HepG2 (cell line): ENCODE measurements around the gene CDH13. TPM values are rescaled to one million over a fixed set of nuclear protein-coding genes. Genes with fewer than 3 reads are reported as not detected.

Experiments used
- ATAC-seq: fragments of 200-7000 bp; cut with Tn5 transposase; 3 replicates; pipeline ENCODE4 v1.9.1; 2020; ENCODE audit warnings: mild to moderate bottlenecking, moderate library complexity
- BruUV-seq: library from RNA; stranded (reverse); fragments of 400-500 nt; replicated peaks from 2 replicates; lab custom pipeline; 2021; lab: Mats Ljungman, UMichigan
- CTCF ChIA-PET: fragments of 300-600 bp; formaldehyde crosslinking; extraction: SDS; loops from one replicate; lab custom pipeline; 2021; ENCODE audit warnings: low total read pairs, inconsistent platforms, low intra/inter-chr PET ratio; lab: Yijun Ruan, JAX
- POLR2A ChIA-PET: fragments of 350-600 bp; sonication (Branson Sonifier 250); formaldehyde crosslinking; loops from one replicate; lab custom pipeline; 2020; ENCODE audit warnings: antibody characterized with exemption, inconsistent platforms; lab: Yijun Ruan, JAX
- DNase-seq: peaks from one replicate; pipeline ENCODE4 v3.0.0-alpha.2; 2015; ENCODE audit warnings: low spot score
- FAIRE-seq: peaks from 3 replicates; lab custom pipeline; 2011; peaks lifted over from hg19 to GRCh38; lab: Jason Lieb, UNC
- H2AFZ ChIP-seq: one replicate; pipeline ENCODE4 v1.6.1; 2011; ENCODE audit warnings: low read length, inconsistent platforms
- H3K27ac ChIP-seq: fragments of 300-600 bp; 3 replicates; pipeline ENCODE4 v1.8.0; 2011; ENCODE audit warnings: mixed run types, mild to moderate bottlenecking, mixed read lengths, low read length, inconsistent platforms; ENCODE audit not compliant: insufficient read depth; ENCODE audit errors: extremely low read length
- H3K27me3 ChIP-seq, 2 experiments: fragments of 200-600 bp in 1 of 2; 2 replicates in 1 of 2; 3 replicates in 1 of 2; pipeline versions ENCODE4 v1.6.0 to v1.8.0; 2011; ENCODE audit warnings: low read length in 2 of 2, mild to moderate bottlenecking in 2 of 2, moderate library complexity in 2 of 2, inconsistent platforms in 1 of 2; ENCODE audit not compliant: insufficient read depth in 2 of 2, control insufficient read depth in 1 of 2
- H3K36me3 ChIP-seq, 2 experiments: fragments of 200-600 bp in 1 of 2; replicated peaks in 1 of 2; 2 replicates in 1 of 2; 3 replicates in 1 of 2; pipeline versions ENCODE4 v1.5.1 to v1.8.0; 2011; ENCODE audit warnings: low read length in 2 of 2, inconsistent platforms in 1 of 2; ENCODE audit not compliant: insufficient read depth in 2 of 2, control insufficient read depth in 1 of 2
- H3K4me1 ChIP-seq: 2 replicates; pipeline ENCODE4 v1.5.1; 2012; ENCODE audit warnings: low read length, inconsistent platforms; ENCODE audit not compliant: insufficient read depth
- H3K4me2 ChIP-seq: 2 replicates; pipeline ENCODE4 v1.6.0; 2011; ENCODE audit warnings: low read depth, low read length, inconsistent platforms
- H3K4me3 ChIP-seq, 3 experiments: fragments of 200-600 bp in 1 of 3; sonication (generic), shearing (Covaris generic) in 1 of 3; replicated peaks in 1 of 3; 2 replicates each; pipeline ENCODE4 v1.5.1; 2011 to 2016; ENCODE audit warnings: low read length in 3 of 3, inconsistent platforms in 2 of 3, low read depth in 2 of 3, mild to moderate bottlenecking in 2 of 3, control low read depth in 1 of 3, mixed read lengths in 1 of 3; ENCODE audit not compliant: insufficient read depth in 1 of 3
- H3K79me2 ChIP-seq: one replicate; pipeline ENCODE4 v1.6.1; 2011; ENCODE audit warnings: low read length, inconsistent platforms; ENCODE audit not compliant: insufficient read depth
- H3K9ac ChIP-seq: 2 replicates; pipeline ENCODE4 v1.6.0; 2011; ENCODE audit warnings: mild to moderate bottlenecking, low read depth, low read length, inconsistent platforms; ENCODE audit not compliant: insufficient read depth
- H3K9me3 ChIP-seq: 2 replicates; pipeline ENCODE4 v1.5.1; 2012; ENCODE audit warnings: mild to moderate bottlenecking, low read length
- H4K20me1 ChIP-seq: 2 replicates; pipeline ENCODE4 v1.6.0; 2011; ENCODE audit warnings: inconsistent platforms, mild to moderate bottlenecking, low read length, moderate library complexity; ENCODE audit not compliant: insufficient read depth
- ARNTL ChIP-seq: sonication (generic); formaldehyde crosslinking; IDR thresholded peaks from 2 replicates; pipeline ENCODE4 v1.4.0; 2020; ENCODE audit warnings: mild to moderate bottlenecking, missing genetic modification reagents
- CREM ChIP-seq, 2 experiments: sonication (generic) in 1 of 2; formaldehyde crosslinking in 1 of 2; IDR thresholded peaks; 2 replicates each; pipeline versions ENCODE4 v1.4.0 to v1.6.1; 2016 to 2020; ENCODE audit warnings: antibody characterized with exemption in 1 of 2, mild to moderate bottlenecking in 1 of 2, missing genetic modification reagents in 1 of 2
- FOSL2 ChIP-seq: sonication (generic); formaldehyde crosslinking; IDR thresholded peaks from 2 replicates; pipeline ENCODE4 v1.4.0; 2020; ENCODE audit warnings: missing genetic modification reagents
- MED13 ChIP-seq: sonication (generic); formaldehyde crosslinking; IDR thresholded peaks from 2 replicates; pipeline ENCODE4 v1.5.0; 2020; ENCODE audit warnings: missing genetic modification reagents
- MXI1 ChIP-seq: IDR thresholded peaks from 3 replicates; pipeline ENCODE4 v1.6.1; 2012; ENCODE audit warnings: low read depth, low read length, inconsistent platforms, borderline replicate concordance
- SOX5 ChIP-seq: IDR thresholded peaks from 2 replicates; pipeline ENCODE4 v1.6.1; 2016; ENCODE audit warnings: borderline replicate concordance
- TSC22D2 ChIP-seq: sonication (generic); formaldehyde crosslinking; IDR thresholded peaks from 2 replicates; pipeline ENCODE4 v1.5.1; 2020; ENCODE audit warnings: missing genetic modification reagents, mild to moderate bottlenecking, borderline replicate concordance
- ZNF260 ChIP-seq: sonication (generic); formaldehyde crosslinking; IDR thresholded peaks from 2 replicates; pipeline ENCODE4 v1.4.0; 2020; ENCODE audit warnings: missing genetic modification reagents, low read depth, mild to moderate bottlenecking, borderline replicate concordance
- ZNF496 ChIP-seq: sonication (generic); formaldehyde crosslinking; IDR thresholded peaks from 2 replicates; pipeline ENCODE4 v1.8.1; 2023; ENCODE audit warnings: mild to moderate bottlenecking, moderate library complexity, missing genetic modification reagents; ENCODE audit not compliant: insufficient replicate concordance
- ZNF563 ChIP-seq: sonication (generic); formaldehyde crosslinking; IDR thresholded peaks from 2 replicates; pipeline ENCODE4 v1.8.0; 2022; ENCODE audit warnings: mild to moderate bottlenecking, moderate library complexity, missing genetic modification reagents
- ZNF720 ChIP-seq: sonication (generic); formaldehyde crosslinking; IDR thresholded peaks from 2 replicates; pipeline ENCODE4 v1.4.0; 2020; ENCODE audit warnings: missing genetic modification reagents
- WGBS: methylation state at CpG from one replicate; pipeline ENCODE4 v1.1.6; 2017; ENCODE audit warnings: low lambda C conversion rate; 5-methylcytosine and 5-hydroxymethylcytosine counted together
- in situ Hi-C: cut with HindIII; loops from 2 replicates; pipeline ENCODE4 v1.10.0; 2017; ENCODE audit warnings: low pct_unique_long_range_greater_than_20kb; ENCODE audit not compliant: extremely low pct_ligation_motif_present
- intact Hi-C: fragments of 100-400 bp; cut with micrococcal nuclease; formaldehyde crosslinking; loops from one replicate; pipeline ENCODE4 v1.10.0; 2022; ENCODE audit not compliant: unreplicated experiment
- polyA plus RNA-seq, 8 experiments: library from polyadenylated mRNA; depleted of rRNA in 3 of 8; stranded (reverse) in 7 of 8; unstranded in 1 of 8; fragments of >200 nt; fragmentation: Illumina TruSeq in 4 of 8; extraction: Trizol in 4 of 8; gene quantifications; 2 replicates each; pipeline versions ENCODE4 v1.2.1 to v1.2.3, GENCODE V29; 2011 to 2016; ENCODE audit warnings: low read depth in 4 of 8, missing spikeins in 1 of 8, mixed read lengths in 1 of 8; ENCODE audit not compliant: insufficient read depth in 1 of 8
- total RNA-seq, 5 experiments: library from RNA; depleted of rRNA; stranded (reverse); fragments of >200 nt; fragmentation: Illumina TruSeq; extraction: Trizol; gene quantifications; 2 replicates each; pipeline ENCODE4 v1.2.3, GENCODE V29; 2016; ENCODE audit warnings: low read depth in 1 of 5
- TF ChIP-seq, protein P1 (sequence below): sonication (generic); formaldehyde crosslinking; IDR thresholded peaks from 2 replicates; pipeline ENCODE4 v1.4.0; 2020; ENCODE audit warnings: missing genetic modification reagents
- TF ChIP-seq, protein P2 (sequence below): sonication (generic); formaldehyde crosslinking; IDR thresholded peaks from 2 replicates; pipeline ENCODE4 v1.4.0; 2020; ENCODE audit warnings: mild to moderate bottlenecking, low read depth, missing genetic modification reagents
- TF ChIP-seq, protein P3 (sequence below): sonication (generic); formaldehyde crosslinking; IDR thresholded peaks from 2 replicates; pipeline ENCODE4 v1.8.0; 2022; ENCODE audit warnings: missing genetic modification reagents, mild to moderate bottlenecking, borderline replicate concordance

CDH13 gene
- total and polyA plus RNA-seq, 2 of the 13 experiments (the other 11 are each of a cell fraction or from before 2014, with no cell fraction given) = not detected

DNA sequence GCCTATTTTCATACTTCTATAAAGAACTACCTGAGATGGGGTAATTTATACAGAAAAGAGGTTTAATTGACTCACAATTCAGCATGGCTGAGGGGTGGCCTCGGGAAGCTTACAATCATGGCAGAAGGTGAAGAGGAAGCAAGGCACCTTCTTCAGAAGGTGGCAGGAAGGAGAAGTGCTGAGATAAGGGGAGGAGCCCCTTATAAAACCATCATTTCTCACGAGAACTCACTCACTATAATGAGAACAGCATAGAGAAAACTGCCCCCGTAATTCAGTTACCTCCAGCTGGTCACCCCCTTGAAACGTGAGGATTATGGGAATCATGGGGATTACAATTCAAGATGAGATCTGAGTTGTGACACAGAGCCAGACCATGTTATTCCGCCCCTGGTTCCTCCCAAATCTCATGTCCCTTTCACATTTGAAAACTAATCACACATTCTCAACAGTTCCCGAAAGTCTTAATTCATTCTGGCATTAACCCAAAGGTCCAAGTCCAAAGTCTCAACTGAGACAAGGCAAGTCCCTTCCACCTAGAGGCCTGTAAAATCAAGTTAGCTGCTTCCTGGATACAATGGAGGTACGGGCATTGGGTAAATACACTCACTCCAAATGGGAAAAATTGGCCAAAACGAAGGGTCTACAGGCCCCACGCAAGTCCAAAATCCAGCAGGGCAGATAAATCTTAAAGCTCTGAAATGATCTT lies 237.7 kb downstream of the CDH13 start:
- Histone ChIP-seq H3K4me3 (no peak overlapping the region), H3K4me1 (no peaks in the 10 kb centered on the region), H3K36me3 (no peaks in the 10 kb centered on the region), H3K79me2 (no peaks in the 10 kb centered on the region), H3K9ac (no peak overlapping the region), H3K9me3 (peaks cover 91% of the 10 kb centered on the region), H3K27me3 (no peaks in the 10 kb centered on the region), H3K4me2 (no peak overlapping the region), H3K27ac (no peak overlapping the region), H4K20me1 (no peaks in the 10 kb centered on the region), H2AFZ (no peak overlapping the region)
- WGBS = 15% methylated on average over 8 of the region's 9 CpGs
- ATAC-seq (no peak), DNase-seq (no peak), FAIRE-seq (no peak)
- no TSS peak for BruUV-seq
- in situ Hi-C loops = no loop called here
- CTCF ChIA-PET = no interaction called here
- POLR2A ChIA-PET = no interaction called here
- TF ChIP-seq, protein P1, sequence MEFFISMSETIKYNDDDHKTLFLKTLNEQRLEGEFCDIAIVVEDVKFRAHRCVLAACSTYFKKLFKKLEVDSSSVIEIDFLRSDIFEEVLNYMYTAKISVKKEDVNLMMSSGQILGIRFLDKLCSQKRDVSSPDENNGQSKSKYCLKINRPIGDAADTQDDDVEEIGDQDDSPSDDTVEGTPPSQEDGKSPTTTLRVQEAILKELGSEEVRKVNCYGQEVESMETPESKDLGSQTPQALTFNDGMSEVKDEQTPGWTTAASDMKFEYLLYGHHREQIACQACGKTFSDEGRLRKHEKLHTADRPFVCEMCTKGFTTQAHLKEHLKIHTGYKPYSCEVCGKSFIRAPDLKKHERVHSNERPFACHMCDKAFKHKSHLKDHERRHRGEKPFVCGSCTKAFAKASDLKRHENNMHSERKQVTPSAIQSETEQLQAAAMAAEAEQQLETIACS (CRISPR knock-in tag) = no peak
- no peak for TF ChIP-seq FOSL2 (CRISPR knock-in tag)
- no peak for TF ChIP-seq TSC22D2 (CRISPR knock-in tag)
- no peak for TF ChIP-seq SOX5 (CRISPR knock-in tag)
- no peak for TF ChIP-seq MED13 (CRISPR knock-in tag)
- TF ChIP-seq ZNF260 (CRISPR knock-in tag) = no peak
- intact Hi-C loops = no loop called here

DNA sequence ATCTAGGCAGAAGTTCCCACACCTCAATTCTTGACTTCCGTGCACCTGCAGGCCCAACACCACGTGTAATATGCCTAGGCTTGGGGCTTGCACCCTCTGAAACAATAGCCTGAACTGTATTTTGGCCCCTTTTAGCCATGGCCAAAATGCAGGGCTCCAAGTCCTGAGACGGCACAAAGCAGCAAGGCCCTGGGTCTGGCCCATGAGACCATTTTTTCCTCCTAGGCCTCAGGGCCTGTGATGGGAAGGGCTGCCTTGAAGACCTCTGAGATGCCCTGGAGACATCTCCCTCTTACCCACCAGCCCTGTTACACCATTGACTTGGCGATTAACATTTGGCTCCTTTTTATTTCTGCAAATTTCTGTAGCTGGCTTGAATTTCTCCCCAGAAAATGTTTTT lies 238.6 kb downstream of the CDH13 start:
- H3K4me2 ChIP-seq = no peak overlapping the region
- in situ Hi-C loops = no loop called here
- intact Hi-C loops = no loop called here
- WGBS = 3% methylated on average over 4 of the region's 4 CpGs
- H3K9ac ChIP-seq = no peak overlapping the region
- FAIRE-seq (no peak), DNase-seq (no peak), ATAC-seq (no peak)
- H3K27me3 ChIP-seq = no peaks in the 10 kb centered on the region
- CTCF ChIA-PET = no interaction called here
- H3K79me2 ChIP-seq = no peaks in the 10 kb centered on the region
- no peak overlapping the region for H2AFZ ChIP-seq
- no peaks in the 10 kb centered on the region for H3K36me3 ChIP-seq
- H3K4me3 ChIP-seq = no peak overlapping the region
- no peak overlapping the region for H3K27ac ChIP-seq
- POLR2A ChIA-PET = no interaction called here
- BruUV-seq = no TSS peak
- peaks cover 93% of the 10 kb centered on the region for H3K9me3 ChIP-seq
- no peaks in the 10 kb centered on the region for H3K4me1 ChIP-seq
- H4K20me1 ChIP-seq = no peaks in the 10 kb centered on the region
- TF ChIP-seq ZNF720 (CRISPR knock-in tag) (no peak), ARNTL (CRISPR knock-in tag) (no peak), ZNF563 (CRISPR knock-in tag) (no peak), ZNF496 (CRISPR knock-in tag) (no peak), CREM (IDR thresholded peaks at IDR 0.05) (no peak), CREM (CRISPR knock-in tag; IDR thresholded peaks at IDR 0.05) (no peak), MXI1 (no peak)
- TF ChIP-seq, protein P2, sequence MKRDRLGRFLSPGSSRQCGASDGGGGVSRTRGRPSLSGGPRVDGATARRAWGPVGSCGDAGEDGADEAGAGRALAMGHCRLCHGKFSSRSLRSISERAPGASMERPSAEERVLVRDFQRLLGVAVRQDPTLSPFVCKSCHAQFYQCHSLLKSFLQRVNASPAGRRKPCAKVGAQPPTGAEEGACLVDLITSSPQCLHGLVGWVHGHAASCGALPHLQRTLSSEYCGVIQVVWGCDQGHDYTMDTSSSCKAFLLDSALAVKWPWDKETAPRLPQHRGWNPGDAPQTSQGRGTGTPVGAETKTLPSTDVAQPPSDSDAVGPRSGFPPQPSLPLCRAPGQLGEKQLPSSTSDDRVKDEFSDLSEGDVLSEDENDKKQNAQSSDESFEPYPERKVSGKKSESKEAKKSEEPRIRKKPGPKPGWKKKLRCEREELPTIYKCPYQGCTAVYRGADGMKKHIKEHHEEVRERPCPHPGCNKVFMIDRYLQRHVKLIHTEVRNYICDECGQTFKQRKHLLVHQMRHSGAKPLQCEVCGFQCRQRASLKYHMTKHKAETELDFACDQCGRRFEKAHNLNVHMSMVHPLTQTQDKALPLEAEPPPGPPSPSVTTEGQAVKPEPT = no peak
- TF ChIP-seq, protein P3, sequence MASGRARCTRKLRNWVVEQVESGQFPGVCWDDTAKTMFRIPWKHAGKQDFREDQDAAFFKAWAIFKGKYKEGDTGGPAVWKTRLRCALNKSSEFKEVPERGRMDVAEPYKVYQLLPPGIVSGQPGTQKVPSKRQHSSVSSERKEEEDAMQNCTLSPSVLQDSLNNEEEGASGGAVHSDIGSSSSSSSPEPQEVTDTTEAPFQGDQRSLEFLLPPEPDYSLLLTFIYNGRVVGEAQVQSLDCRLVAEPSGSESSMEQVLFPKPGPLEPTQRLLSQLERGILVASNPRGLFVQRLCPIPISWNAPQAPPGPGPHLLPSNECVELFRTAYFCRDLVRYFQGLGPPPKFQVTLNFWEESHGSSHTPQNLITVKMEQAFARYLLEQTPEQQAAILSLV (CRISPR knock-in tag) = no peak
